ENCODE measurements around the gene EAF1.
A peak's percentile ranks its signal among the peaks of the same experiment; 100 is the strongest.
"Not testable (repeated sequence)": the region's sequence is repeated elsewhere in the genome, so short reads cannot be mapped to it uniquely, and the experiment has no call there.

Gene EAF1

GRCh38 chr3:15409239-15409638, 18.2 kb upstream of the EAF1 start:
- no peak for DNase-seq

- no peak for DNase-seq
Observed at GRCh38 chr3:15409774-15410173, 17.6 kb upstream of the EAF1 start.

GRCh38 chr3:15410966-15411365, 16.4 kb upstream of the EAF1 start:
- not testable (repeated sequence) for DNase-seq

GRCh38 chr3:15420871-15421270, 6.5 kb upstream of the EAF1 start:
- no peak for DNase-seq

- no peak for DNase-seq
Observed at GRCh38 chr3:15426579-15427118, 749 bp upstream of the EAF1 start.

GRCh38 chr3:15427981-15428380, 583 bp downstream of the EAF1 start:
- DNase-seq, result no peak

- DNase-seq, result peak; percentile 6 to 34
Observed at GRCh38 chr3:15428539-15428938, 1.1 kb downstream of the EAF1 start.

- DNase-seq, result no peak
Observed at GRCh38 chr3:15429080-15429479, 1.7 kb downstream of the EAF1 start.

- no peak for DNase-seq
Observed at GRCh38 chr3:15430624-15431023, 3.2 kb downstream of the EAF1 start.

- no peak for DNase-seq
Observed at GRCh38 chr3:15431256-15431837, 3.9 kb downstream of the EAF1 start.

GRCh38 chr3:15433531-15433930, 6.1 kb downstream of the EAF1 start:
- no peak for DNase-seq

GRCh38 chr3:15434756-15435155, 7.4 kb downstream of the EAF1 start:
- no peak for DNase-seq

- DNase-seq, result no peak
Observed at GRCh38 chr3:15436246-15436645, 8.8 kb downstream of the EAF1 start.

- DNase-seq, result no peak
Observed at GRCh38 chr3:15438983-15439382, 11.6 kb downstream of the EAF1 start.

- no peak for DNase-seq
Observed at GRCh38 chr3:15439476-15439875, 12.1 kb downstream of the EAF1 start.

- DNase-seq, result no peak
Observed at GRCh38 chr3:15440891-15441290, 13.5 kb downstream of the EAF1 start.

- DNase-seq, result no peak
Observed at GRCh38 chr3:15443826-15444524, 16.6 kb downstream of the EAF1 start.

GRCh38 chr3:15449489-15450224, 22.3 kb downstream of the EAF1 start:
- DNase-seq, result no peak

- no peak for DNase-seq
Observed at GRCh38 chr3:15450438-15451215, 23.2 kb downstream of the EAF1 start.

- no peak for DNase-seq
Observed at GRCh38 chr3:15451216-15452113, 24.1 kb downstream of the EAF1 start.

- no peak for DNase-seq
Observed at GRCh38 chr3:15452156-15452555, 24.8 kb downstream of the EAF1 start.

GRCh38 chr3:15452961-15453360, 25.6 kb downstream of the EAF1 start:
- DNase-seq, result no peak

Measured in stimulated activated CD4-positive, alpha-beta T cell treated with anti-CD3 and anti-CD28 coated beads, Interleukin-2, amount 100 ng/mL, for 24 hours (primary cell).